CD4-positive, alpha-beta T cell treated with Interleukin-6 at 100 ng/mL for 8 hours (primary cell): ENCODE data around the gene PLEKHG2.

Experiments
- DNase-seq: peaks from one replicate; pipeline ENCODE4 v3.0.0-alpha.2; 2020; ENCODE audit warnings: mixed read lengths, low spot score

The PLEKHG2 gene

GRCh38 chr19:39384839-39385568 lies 27.5 kb upstream of the PLEKHG2 start:
- no peak for DNase-seq

DNA sequence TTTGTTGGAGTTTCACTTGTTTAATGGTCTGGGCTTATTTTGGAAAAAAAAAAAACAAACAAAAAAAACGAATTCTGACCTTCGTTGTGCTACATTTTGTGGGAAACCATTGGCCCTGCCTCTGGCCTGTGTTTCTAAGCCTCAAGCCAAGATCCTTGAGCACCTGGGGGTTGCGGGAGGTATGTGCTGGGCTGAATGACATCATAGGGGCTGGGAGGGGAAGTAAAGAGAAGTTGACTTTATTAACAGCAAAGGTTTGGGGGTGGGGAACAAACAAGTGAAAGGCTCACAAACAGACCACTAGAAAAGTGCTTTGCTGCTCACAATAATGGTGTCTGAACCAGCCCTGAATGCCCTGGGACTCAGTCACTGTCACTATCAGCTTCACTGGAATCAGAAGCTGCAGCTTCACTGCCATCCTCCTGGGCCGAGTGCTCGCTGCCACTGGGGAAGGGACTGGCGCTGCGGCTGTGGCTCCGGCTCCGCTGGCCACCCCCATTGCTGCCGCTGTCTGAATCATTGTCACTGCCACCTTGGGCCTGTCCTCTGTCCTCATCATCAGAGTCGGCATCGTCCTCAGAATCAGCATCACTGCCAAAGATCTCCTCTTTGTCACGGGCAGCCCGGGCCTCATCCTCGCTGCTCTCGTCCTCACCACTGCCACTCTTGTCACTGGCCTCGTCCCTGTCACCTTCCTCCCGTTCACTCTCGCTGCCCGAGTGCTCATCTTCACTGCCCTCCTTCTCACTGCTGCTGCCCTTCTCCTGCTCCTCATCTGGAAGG lies 26.6 kb upstream of the PLEKHG2 start:
- no peak for DNase-seq

GRCh38 chr19:39386557-39386956 lies 25.9 kb upstream of the PLEKHG2 start:
- DNase-seq = no peak

GRCh38 chr19:39388657-39389056 lies 23.8 kb upstream of the PLEKHG2 start:
- DNase-seq = no peak

DNA sequence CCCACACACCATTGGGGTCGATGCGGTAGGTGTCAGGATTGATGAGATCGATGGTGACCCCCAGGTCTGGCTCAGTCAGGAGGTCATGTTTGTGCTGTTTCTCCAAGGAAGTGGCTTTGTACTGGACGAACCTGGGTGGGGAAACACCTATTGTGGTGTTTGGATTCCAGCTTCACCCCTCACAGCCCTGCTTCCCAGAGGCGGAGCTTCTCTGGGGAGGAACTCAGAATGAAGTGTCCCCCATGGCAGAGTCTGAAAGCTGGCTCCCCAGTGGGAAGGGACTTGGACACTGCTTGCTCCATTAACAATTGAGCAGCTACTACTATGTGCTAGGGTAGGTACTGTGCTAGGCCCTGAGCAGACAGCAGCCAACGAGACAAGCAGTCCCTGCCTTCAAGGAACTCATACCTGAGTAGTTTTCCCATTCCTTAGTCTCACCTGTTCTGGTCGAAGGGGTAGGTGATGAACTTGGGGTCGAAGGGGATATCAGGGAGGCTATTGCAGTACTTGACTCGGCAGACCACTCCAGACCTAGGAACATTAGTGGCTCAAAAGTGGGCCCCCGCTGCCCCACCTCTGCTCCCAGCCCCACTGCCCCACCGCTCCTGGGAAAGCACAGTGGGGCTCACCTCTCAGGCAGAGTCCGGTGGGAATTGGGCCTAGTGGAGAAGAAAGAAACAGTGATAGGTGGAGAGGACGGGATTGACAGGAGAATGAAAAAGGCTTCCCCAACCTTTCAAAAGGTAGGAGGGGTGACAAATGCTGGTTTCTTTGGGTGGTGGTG lies 22.6 kb upstream of the PLEKHG2 start:
- DNase-seq = no peak

- DNase-seq = peak; percentile 71
Observed at GRCh38 chr19:39390451-39390750, 22.1 kb upstream of the PLEKHG2 start.

- peak; percentile 99 for DNase-seq
Observed at GRCh38 chr19:39390751-39391437, 21.6 kb upstream of the PLEKHG2 start, which contains the start of the genes MED29 and PAF1. Gene MED29 (plus strand): TSS chr19:39391378. CDS start chr19:39391423, 45 bp downstream. Gene PAF1 (minus strand): TSS chr19:39391106. CDS start chr19:39390864, 242 bp downstream.

GRCh38 chr19:39397360-39398296 lies 14.8 kb upstream of the PLEKHG2 start:
- peak; percentile 94 for DNase-seq

DNA sequence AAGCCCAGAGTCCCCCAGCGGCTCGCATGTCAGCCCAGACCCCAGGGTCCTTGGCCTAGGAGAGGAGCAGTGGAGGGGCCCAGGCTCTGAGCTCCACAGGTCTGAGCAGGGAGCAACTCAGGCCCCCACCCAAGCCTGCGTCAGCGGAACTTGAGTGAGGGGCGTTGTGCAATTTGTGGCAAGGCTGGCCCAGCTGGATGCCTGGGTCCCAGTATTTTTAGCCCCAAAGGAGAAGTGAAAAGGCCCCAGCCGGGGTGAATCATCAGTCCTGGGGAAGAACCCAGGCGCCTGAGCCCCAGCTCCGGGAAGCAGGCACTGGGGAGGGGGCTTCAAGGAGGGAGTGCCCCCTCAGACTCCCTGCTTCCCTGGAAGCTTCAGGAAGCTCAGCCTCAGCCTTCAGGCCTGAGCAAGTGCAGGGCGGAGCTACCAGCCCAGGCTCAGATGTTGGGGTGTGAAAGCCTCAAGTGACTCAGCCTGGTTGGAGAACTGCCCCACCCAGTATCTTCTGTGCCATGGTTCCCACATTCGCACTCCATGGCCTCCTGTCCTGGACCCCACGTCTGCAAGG lies 14.1 kb upstream of the PLEKHG2 start:
- DNase-seq = peak; percentile 61

GRCh38 chr19:39399668-39400050 lies 12.8 kb upstream of the PLEKHG2 start:
- DNase-seq = no peak

GRCh38 chr19:39400061-39400460 lies 12.4 kb upstream of the PLEKHG2 start:
- no peak for DNase-seq

DNA sequence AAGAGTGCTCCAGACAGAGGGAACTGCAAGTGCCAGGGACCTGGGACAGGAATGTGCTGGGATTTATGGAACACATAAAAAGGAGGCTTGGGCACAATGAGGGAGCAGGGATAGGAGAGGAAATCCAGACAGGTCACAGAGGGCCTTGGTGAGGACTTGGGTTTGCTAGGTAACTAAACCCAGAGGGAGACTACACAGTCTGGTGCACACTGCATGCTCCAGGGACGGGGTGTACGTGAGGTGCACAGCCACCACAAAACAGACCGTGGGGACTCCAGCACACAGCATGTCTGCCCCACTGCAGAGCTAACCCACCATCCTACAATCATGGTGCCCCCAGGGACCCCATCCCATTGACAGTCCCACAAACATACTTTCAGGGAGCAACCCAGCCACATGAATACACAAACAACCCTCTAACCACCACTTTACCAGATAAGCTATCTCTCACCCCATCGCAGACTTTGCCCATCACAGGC lies 11.4 kb upstream of the PLEKHG2 start:
- no peak for DNase-seq

DNA sequence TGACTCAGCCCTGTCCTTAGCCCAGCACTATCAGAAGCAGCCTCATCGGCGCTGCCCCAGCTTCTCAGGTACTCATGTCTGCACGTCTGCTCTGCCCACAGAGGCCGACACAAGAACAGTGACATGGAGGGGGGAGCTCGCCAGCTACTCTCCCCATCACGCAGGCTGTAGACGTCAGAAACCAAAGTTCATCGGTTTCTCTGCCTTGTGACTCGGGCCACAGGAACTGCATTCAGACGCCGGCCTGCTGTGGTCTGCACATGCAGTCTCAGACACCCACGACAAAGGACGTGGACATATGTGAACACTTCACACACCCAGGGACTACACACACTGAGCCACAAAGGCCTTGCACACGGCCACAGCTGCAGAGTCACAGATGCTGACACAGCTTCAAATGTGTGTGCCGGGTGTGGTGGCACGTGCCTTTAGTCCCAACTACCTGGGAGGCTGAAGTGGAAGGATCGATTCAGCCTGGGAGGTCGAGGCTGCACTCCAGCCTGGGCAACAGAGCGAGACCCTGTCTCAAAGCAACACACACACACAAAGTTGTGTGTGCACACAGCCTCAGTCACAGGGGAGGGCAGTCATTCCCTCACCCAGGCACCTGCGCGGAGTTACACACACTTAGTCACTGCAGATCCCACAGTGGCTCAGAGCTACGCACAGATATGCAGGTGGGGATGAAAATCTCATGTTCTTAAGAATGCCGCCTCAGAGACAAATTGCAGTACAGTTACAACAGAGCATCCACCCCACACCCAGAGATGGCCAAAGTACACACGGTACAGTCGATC lies 10.7 kb upstream of the PLEKHG2 start:
- peak; percentile 86 for DNase-seq

- DNase-seq = peak; percentile 87
Observed at GRCh38 chr19:39402346-39403300, 9.8 kb upstream of the PLEKHG2 start.

DNA sequence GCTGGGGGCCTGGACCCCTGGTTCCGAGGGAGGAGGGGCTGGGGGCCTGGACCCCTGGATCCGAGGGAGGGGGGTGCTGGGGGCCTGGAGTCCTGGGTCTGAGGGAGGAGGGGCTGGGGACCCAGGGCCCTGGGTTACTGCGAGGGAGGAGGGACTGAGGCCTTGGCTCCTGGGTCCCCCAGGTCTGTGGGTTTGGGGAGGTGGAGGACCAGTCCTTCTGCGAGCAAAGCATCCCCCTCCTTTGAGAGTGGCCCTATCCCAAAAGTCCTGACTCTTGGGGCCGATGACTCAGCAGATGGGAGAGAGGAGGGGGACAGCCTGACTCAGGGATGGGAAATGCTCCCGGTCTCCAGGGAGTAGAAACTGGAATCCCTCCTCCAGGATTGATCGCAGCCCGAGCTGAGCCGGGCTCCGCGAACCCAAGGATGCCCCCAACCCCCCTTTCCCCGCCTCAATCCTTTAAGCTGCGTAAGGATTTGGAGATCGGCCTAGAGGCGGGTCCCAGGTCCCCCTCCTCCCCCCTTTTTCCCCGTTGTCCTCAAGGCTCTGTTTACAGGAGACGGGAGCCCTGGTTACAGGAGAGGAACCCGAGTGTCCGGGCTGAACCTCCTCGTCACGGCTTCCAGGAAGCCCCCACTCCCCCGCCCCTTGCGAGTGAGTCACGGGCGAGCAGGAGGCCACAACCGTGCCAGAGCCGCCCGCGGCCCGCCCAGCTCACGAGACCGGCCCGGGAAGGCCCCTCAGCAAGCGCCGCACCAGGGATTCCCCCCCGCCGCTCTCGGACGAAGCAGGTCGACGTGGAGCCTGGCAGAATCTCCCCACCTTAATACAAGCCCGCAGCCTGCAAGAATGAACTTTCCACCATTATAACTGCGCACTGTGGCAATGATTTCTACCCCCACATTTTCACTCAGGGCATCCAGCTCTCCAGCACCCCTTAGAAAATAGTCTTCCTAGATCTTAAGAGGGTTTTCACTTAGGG lies 8.8 kb upstream of the PLEKHG2 start:
- peak; percentile 94 for DNase-seq

GRCh38 chr19:39405261-39405957 lies 7.1 kb upstream of the PLEKHG2 start:
- DNase-seq = no peak
